CD4-positive, alpha-beta T cell treated with Interferon gamma for 1 hour (primary cell): ENCODE data around the gene DENND5B.
A peak's percentile ranks its signal among the peaks of the same experiment; 100 is the strongest.
"Not testable (repeated sequence)": the region's sequence is repeated elsewhere in the genome, so short reads cannot be mapped to it uniquely, and the experiment has no call there.

Experiments used
- DNase-seq: peaks from one replicate; pipeline ENCODE4 v3.0.0-alpha.2; 2020

DENND5B gene

GRCh38 chr12:31456562-31456961 lies 134.4 kb downstream of the DENND5B start:
- DNase-seq: no peak

- DNase-seq: no peak
These were observed 146.2 kb downstream of the DENND5B start for GRCh38 chr12:31444736-31445135.

- DNase-seq: no peak
These were observed 150.3 kb downstream of the DENND5B start for GRCh38 chr12:31440586-31440985.

GRCh38 chr12:31440134-31440533 lies 150.8 kb downstream of the DENND5B start:
- no peak for DNase-seq

GRCh38 chr12:31431721-31432240 lies 159.2 kb downstream of the DENND5B start:
- no peak for DNase-seq

GRCh38 chr12:31423405-31423804 lies 167.5 kb downstream of the DENND5B start:
- DNase-seq: no peak

- DNase-seq: no peak
These were observed 178.6 kb downstream of the DENND5B start for GRCh38 chr12:31412292-31412801.

GRCh38 chr12:31408763-31409162 lies 182.2 kb downstream of the DENND5B start:
- no peak for DNase-seq

- DNase-seq: no peak
These were observed 183.4 kb downstream of the DENND5B start for GRCh38 chr12:31407562-31407961.

GRCh38 chr12:31406345-31406744 lies 184.6 kb downstream of the DENND5B start:
- no peak for DNase-seq

- DNase-seq: no peak
These were observed 185.9 kb downstream of the DENND5B start for GRCh38 chr12:31405021-31405420.

GRCh38 chr12:31403099-31403607 lies 187.8 kb downstream of the DENND5B start:
- peak; percentile 65 for DNase-seq

- DNase-seq: no peak
These were observed 197.9 kb downstream of the DENND5B start for GRCh38 chr12:31393004-31393550.

GRCh38 chr12:31390991-31391390 lies 199.9 kb downstream of the DENND5B start:
- DNase-seq: no peak

GRCh38 chr12:31388713-31389112 lies 202.2 kb downstream of the DENND5B start:
- DNase-seq: no peak

- no peak for DNase-seq
These were observed 203.5 kb downstream of the DENND5B start for GRCh38 chr12:31387466-31387865.

GRCh38 chr12:31387011-31387410 lies 203.9 kb downstream of the DENND5B start:
- DNase-seq: no peak

GRCh38 chr12:31386364-31386777 lies 204.6 kb downstream of the DENND5B start:
- DNase-seq: no peak

- not testable (repeated sequence) for DNase-seq
These were observed 213.7 kb downstream of the DENND5B start for GRCh38 chr12:31377210-31377609.

GRCh38 chr12:31375422-31375821 lies 215.5 kb downstream of the DENND5B start:
- DNase-seq: not testable (repeated sequence)

- no peak for DNase-seq
These were observed 219.7 kb downstream of the DENND5B start for GRCh38 chr12:31371256-31371620.

GRCh38 chr12:31370531-31371255 lies 220.2 kb downstream of the DENND5B start:
- DNase-seq: no peak

- no peak for DNase-seq
These were observed 221.0 kb downstream of the DENND5B start for GRCh38 chr12:31369712-31370521.
